GM19463 (cell line): Measurements from ENCODE around the gene ZSCAN10.

Source experiments
- ATAC-seq: cut with Tn5 transposase; IDR thresholded peaks from one replicate; pipeline ENCODE4 v1.9.1; 2021; ENCODE audit warnings: mild to moderate bottlenecking, moderate library complexity; ENCODE audit not compliant: unreplicated experiment

The ZSCAN10 gene

DNA sequence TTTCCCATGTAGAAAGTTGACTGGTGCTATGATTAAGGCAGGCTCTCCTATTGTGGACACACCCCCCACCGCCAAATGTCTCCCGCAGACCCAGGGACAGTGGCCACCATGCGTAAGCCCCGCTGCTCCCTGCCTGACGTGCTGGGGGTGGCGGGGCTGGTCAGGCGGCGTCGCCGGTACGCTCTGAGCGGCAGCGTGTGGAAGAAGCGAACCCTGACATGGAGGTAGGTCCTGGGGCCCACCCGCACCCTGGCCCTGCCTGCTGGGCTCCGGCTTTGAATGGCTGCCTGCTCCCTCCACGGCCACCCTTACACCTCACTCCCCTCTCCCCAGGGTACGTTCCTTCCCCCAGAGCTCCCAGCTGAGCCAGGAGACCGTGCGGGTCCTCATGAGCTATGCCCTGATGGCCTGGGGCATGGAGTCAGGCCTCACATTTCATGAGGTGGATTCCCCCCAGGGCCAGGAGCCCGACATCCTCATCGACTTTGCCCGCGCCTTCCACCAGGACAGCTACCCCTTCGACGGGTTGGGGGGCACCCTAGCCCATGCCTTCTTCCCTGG is 49.1 kb downstream of the ZSCAN10 start:
- ATAC-seq = no peak

DNA sequence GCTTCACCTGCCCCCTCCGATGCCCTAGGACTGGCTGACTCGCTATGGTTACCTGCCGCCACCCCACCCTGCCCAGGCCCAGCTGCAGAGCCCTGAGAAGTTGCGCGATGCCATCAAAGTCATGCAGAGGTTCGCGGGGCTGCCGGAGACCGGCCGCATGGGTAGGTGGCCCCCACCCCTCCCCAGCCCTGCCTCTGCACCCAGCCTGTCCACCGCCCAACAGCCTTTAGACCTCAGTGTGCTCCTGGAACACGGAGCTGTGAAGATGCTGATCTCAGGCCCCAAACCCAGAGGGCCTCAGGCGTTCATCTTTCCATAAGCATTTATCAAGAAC is 51.7 kb downstream of the ZSCAN10 start:
- ATAC-seq = no peak

DNA sequence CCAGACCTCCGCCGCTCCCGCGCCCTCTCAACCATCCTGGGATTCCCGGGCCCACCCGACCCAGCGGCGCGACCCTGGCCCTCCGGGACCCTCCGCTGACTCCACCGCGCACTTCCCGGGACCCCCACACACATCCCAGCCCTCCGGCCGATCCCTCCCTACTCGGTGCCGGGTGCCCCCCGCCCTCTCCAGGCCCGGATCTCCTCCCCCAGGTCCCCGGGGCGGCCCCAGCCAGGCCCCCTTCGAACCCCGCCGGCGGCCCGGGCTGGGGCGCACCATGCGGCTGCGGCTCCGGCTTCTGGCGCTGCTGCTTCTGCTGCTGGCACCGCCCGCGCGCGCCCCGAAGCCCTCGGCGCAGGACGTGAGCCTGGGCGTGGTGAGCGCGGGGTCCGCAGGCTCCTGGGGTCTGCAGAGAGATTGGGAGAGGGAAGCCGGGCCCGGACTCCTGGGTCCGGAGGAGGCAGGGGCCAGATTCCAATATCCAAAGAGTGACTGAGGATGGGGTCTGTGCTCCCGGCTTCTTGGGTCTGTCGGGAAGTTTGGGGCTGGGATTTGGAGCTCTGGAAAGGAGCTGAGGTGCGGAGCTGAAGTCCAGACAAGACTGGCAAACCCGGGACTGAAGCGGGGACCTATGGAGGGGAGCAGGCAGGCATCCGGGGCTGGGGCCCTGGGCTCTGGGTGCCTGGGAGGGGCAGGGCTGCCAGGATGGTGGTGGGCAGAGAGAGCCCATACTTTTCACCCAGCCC is 52.3 kb downstream of the ZSCAN10 start:
- no peak for ATAC-seq

GRCh38 chr16:3045758-3046640 is 53.1 kb downstream of the ZSCAN10 start, which contains the start of gene MMP25:
MMP25 (plus strand) TSS chr16:3046561; CDS start chr16:3046918, 357 bp downstream.
- no peak for ATAC-seq

DNA sequence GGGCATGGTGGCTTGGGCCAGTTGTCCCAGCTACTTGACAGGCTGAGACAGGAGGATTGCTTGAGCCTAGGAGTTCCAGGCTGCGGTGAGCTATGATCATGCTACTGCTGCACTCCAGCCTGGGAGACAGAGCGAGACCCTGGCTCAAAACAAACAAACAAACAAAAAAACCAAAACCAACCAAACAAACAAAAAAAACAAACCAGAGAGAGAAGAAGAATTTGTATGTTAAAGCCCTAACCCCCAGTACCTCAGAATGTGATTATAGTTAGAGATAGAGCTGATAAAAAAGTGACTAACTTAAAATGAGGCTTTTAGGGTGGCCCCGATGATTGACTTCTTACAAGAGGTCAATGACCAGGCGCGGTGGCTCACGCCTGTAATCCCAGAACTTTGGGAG is 54.4 kb downstream of the ZSCAN10 start:
- ATAC-seq = no peak

- no peak for ATAC-seq
Observed at GRCh38 chr16:3042376-3042775, 56.7 kb downstream of the ZSCAN10 start.

GRCh38 chr16:3038896-3039295 is 60.2 kb downstream of the ZSCAN10 start:
- no peak for ATAC-seq
